Endothelial cell of umbilical vein (primary cell): ENCODE results near the gene OR10AD1.

Experiments used
- CTCF ChIP-seq, 2 donors: IDR thresholded peaks; 1 replicate in 1 of 2; 2 replicates in 1 of 2; pipeline ENCODE4 v1.5.1; 2011; ENCODE audit warnings: low read length in 2 of 2, mild to moderate bottlenecking in 2 of 2, moderate library complexity in 2 of 2, control low read depth in 1 of 2, inconsistent platforms in 1 of 2, low read depth in 1 of 2; ENCODE audit not compliant: insufficient read depth in 1 of 2; ENCODE audit errors: extremely low read depth in 1 of 2
- EZH2 ChIP-seq: IDR thresholded peaks from 2 replicates; pipeline ENCODE4 v1.6.1; 2012; ENCODE audit warnings: borderline replicate concordance, low read depth, mild to moderate bottlenecking, moderate library complexity, low read length, inconsistent platforms; ENCODE audit not compliant: severe bottlenecking
- FOS ChIP-seq: IDR thresholded peaks from 2 replicates; pipeline ENCODE4 v1.6.1; 2011; ENCODE audit warnings: mild to moderate bottlenecking, low read length, moderate library complexity, borderline replicate concordance; ENCODE audit not compliant: insufficient read depth
- GATA2 ChIP-seq: IDR thresholded peaks from 2 replicates; pipeline ENCODE4 v1.7.0; 2011; ENCODE audit warnings: low read depth, mild to moderate bottlenecking, moderate library complexity, mixed read lengths, low read length; ENCODE audit not compliant: insufficient read length, insufficient read depth
- MAX ChIP-seq: IDR thresholded peaks from 2 replicates; pipeline ENCODE4 v1.6.1; 2011; ENCODE audit not compliant: insufficient read depth, insufficient read length
- MYC ChIP-seq: IDR thresholded peaks from one replicate; pipeline ENCODE4 v1.6.1; 2011; ENCODE audit warnings: mild to moderate bottlenecking, low read depth, low read length
- POLR2A ChIP-seq: IDR thresholded peaks from 2 replicates; pipeline ENCODE4 v1.6.1; 2012; ENCODE audit warnings: low read depth, mild to moderate bottlenecking, control low read depth, low read length
- POLR2AphosphoS5 ChIP-seq: IDR thresholded peaks from 2 replicates; pipeline ENCODE4 v1.6.1; 2012; ENCODE audit warnings: low read depth, mild to moderate bottlenecking, control low read depth, low read length, moderate library complexity; ENCODE audit not compliant: insufficient read depth

- TF ChIP-seq MYC (no peak), POLR2A (no peak), POLR2AphosphoS5 (no peak), CTCF (IDR thresholded peaks at IDR 0.05; ENCODE audit: extremely low read depth in 1 of 2, insufficient read depth in 1 of 2, low read depth in 1 of 2, low read length in 2 of 2) (peak; percentile 34 to 41), FOS (no peak), EZH2 (no peak), GATA2 (no peak), MAX (no peak)
Observed at GRCh38 chr12:48197549-48197970, 5.5 kb downstream of the OR10AD1 start.
